Spleen (tissue), 11 donors: ENCODE results near the gene TNNI3K. TPM values are rescaled to one million over a fixed set of nuclear protein-coding genes. Genes with fewer than 3 reads are reported as not detected.
A peak's percentile ranks its signal among the peaks of the same experiment; 100 is the strongest.

Source experiments
- DNase-seq: peaks from one replicate; pipeline ENCODE4 v3.0.0-alpha.2; 2020
- H3K27ac ChIP-seq, 8 donors: fragments of 200-600 bp; sonication (generic) in 7 of 8; 1 replicate in 4 of 8; 2 replicates in 4 of 8; pipeline versions ENCODE4 v1.5.0 to v1.8.0; 2016 to 2021; ENCODE audit warnings: inconsistent platforms in 4 of 8, mild to moderate bottlenecking in 4 of 8, moderate library complexity in 1 of 8
- H3K27me3 ChIP-seq, 7 donors: fragments of 200-600 bp; sonication (generic) in 6 of 7; replicated peaks in 1 of 7; 1 replicate in 4 of 7; 2 replicates in 3 of 7; pipeline versions ENCODE4 v1.5.0 to v1.8.0; 2016 to 2021; ENCODE audit warnings: inconsistent platforms in 3 of 7, mild to moderate bottlenecking in 1 of 7
- H3K36me3 ChIP-seq, 6 donors: fragments of 200-600 bp; sonication (generic) in 5 of 6; 1 replicate in 4 of 6; 2 replicates in 2 of 6; pipeline versions ENCODE4 v1.5.0 to v1.8.0; 2016 to 2021; ENCODE audit warnings: inconsistent platforms in 2 of 6
- H3K4me1 ChIP-seq, 6 donors: fragments of 200-600 bp; sonication (generic) in 5 of 6; 1 replicate in 3 of 6; 2 replicates in 3 of 6; pipeline versions ENCODE4 v1.5.0 to v1.8.0; 2016 to 2021; ENCODE audit warnings: inconsistent platforms in 3 of 6
- H3K4me3 ChIP-seq, 8 donors: fragments of 200-600 bp; sonication (generic) in 7 of 8; 1 replicate in 4 of 8; 2 replicates in 4 of 8; pipeline versions ENCODE4 v1.5.0 to v1.8.0; 2016 to 2021; ENCODE audit warnings: inconsistent platforms in 4 of 8, mild to moderate bottlenecking in 4 of 8, moderate library complexity in 2 of 8
- H3K9me3 ChIP-seq, 8 donors: fragments of 200-600 bp; sonication (generic) in 7 of 8; 1 replicate in 4 of 8; 2 replicates in 4 of 8; pipeline versions ENCODE4 v1.5.0 to v1.8.0; 2016 to 2021; ENCODE audit warnings: inconsistent platforms in 4 of 8
- CTCF ChIP-seq, 11 experiments: fragments of 200-600 bp in 7 of 11; fragments of 450-650 bp in 4 of 11; sonication (generic) in 4 of 11; IDR thresholded peaks in 8 of 11; conservative IDR thresholded peaks in 3 of 11; 1 replicate in 7 of 11; 2 replicates in 4 of 11; pipeline versions ENCODE4 v1.4.0 to v1.8.0; 2016 to 2021; ENCODE audit warnings: antibody characterized with exemption in 11 of 11, inconsistent platforms in 4 of 11, mild to moderate bottlenecking in 1 of 11
- POLR2A ChIP-seq, 3 donors: fragments of 450-650 bp; IDR thresholded peaks; one replicate each; pipeline ENCODE4 v1.5.1; 2017; ENCODE audit warnings: antibody characterized with exemption in 3 of 3, mild to moderate bottlenecking in 1 of 3
- POLR2AphosphoS5 ChIP-seq, 3 donors: sonication (generic); formaldehyde crosslinking; IDR thresholded peaks; one replicate each; pipeline ENCODE4 v1.5.1; 2017; ENCODE audit warnings: antibody characterized with exemption in 3 of 3
- WGBS, 5 donors: extraction: QIAGEN DNeasy Blood & Tissue Kit in 3 of 5; methylation state at CpG; one replicate each; pipeline versions ENCODE4 v1.1.5 to v1.1.7; 2013 to 2018; 5-methylcytosine and 5-hydroxymethylcytosine counted together
- intact Hi-C: fragments of 100-400 bp; cut with DNase I; formaldehyde crosslinking; loops from one replicate; pipeline ENCODE4 v1.15.0; 2023; ENCODE audit warnings: low total_unique reads
- polyA plus RNA-seq, 3 donors: library from polyadenylated mRNA; stranded (reverse); fragments of 200-250 nt; gene quantifications; one replicate each; pipeline ENCODE4 v1.2.1, GENCODE V29; 2013
- total RNA-seq, 7 donors: library from RNA; depleted of rRNA in 3 of 7; stranded (reverse); fragments of >200 nt in 3 of 7; fragmentation: NEBNext Ultra II Directional in 4 of 7; extraction: Animal tissue kit (Norgen Biotek cat#: 25700) in 4 of 7; gene quantifications; one replicate each; pipeline versions ENCODE4 v1.1.0 to v1.2.1, GENCODE V29; 2016 to 2021
- donor health status: healthy with polysubstance abuse.
- donor health status: DM: no; HTN: no; CAD: no; lungs with moderate emphysema.
- donor health status: DM: no; HTN: no; CAD: no.
- donor health status: Bipolar disorder and iron deficiency.
- donor health status: healthy.
- donor health status: DM: no; HTN: no; CAD: no.
- donor health status: DM: yes; HTN: yes; CAD: no.

TNNI3K gene
- total and polyA plus RNA-seq, 10 donors = 0.41 to 6.2 (median 2.8) TPM; not detected in 1

GRCh38 chr1:74395571-74395970 is 160.4 kb downstream of the TNNI3K start:
- DNase-seq = no peak
- intact Hi-C loops = no loop called here
- H3K4me1 ChIP-seq = peaks cover 0 to 5% (median 0%) of the 10 kb centered on the region in 6 donors
- no peak overlapping the region for H3K4me3 ChIP-seq
- H3K27me3 ChIP-seq = no peaks in the 10 kb centered on the region
- TF ChIP-seq POLR2AphosphoS5 (IDR thresholded peaks at IDR 0.05) = peak in 1 of 3 donors; percentile 31
- no peak for TF ChIP-seq CTCF (IDR thresholded peaks at IDR 0.05 in 8 of 11, conservative IDR thresholded peaks at IDR 0.05 in 3 of 11)
- peak overlapping the region in 6 of 8 donors; percentile 22 to 73 (median 68) for H3K27ac ChIP-seq
- no peaks in the 10 kb centered on the region for H3K36me3 ChIP-seq
- WGBS, 5 donors = 4 to 29% (median 11%) methylated on average over 4 of the region's 4 CpGs
- H3K9me3 ChIP-seq = no peaks in the 10 kb centered on the region

- Histone ChIP-seq H3K27me3 (no peaks in the 10 kb centered on the region), H3K4me1 (peaks cover 0 to 5% (median 0%) of the 10 kb centered on the region in 6 donors), H3K36me3 (no peaks in the 10 kb centered on the region), H3K9me3 (no peaks in the 10 kb centered on the region), H3K27ac (peak overlapping the region in 7 of 8 donors; percentile 20 to 73 (median 65)), H3K4me3 (no peak overlapping the region)
- no peak for DNase-seq
- TF ChIP-seq CTCF (IDR thresholded peaks at IDR 0.05 in 8 of 11, conservative IDR thresholded peaks at IDR 0.05 in 3 of 11) (no peak), POLR2A (IDR thresholded peaks at IDR 0.05) (no peak), POLR2AphosphoS5 (IDR thresholded peaks at IDR 0.05) (no peak)
- WGBS, 5 donors = 54 to 86% (median 67%) methylated on average over 3 of the region's 3 CpGs
- intact Hi-C loops = no loop called here
Measured at GRCh38 chr1:74396462-74396861, 161.3 kb downstream of the TNNI3K start.

- DNase-seq = no peak
- Histone ChIP-seq H3K9me3 (no peaks in the 10 kb centered on the region), H3K27me3 (no peaks in the 10 kb centered on the region), H3K4me1 (peaks cover 0 to 5% (median 0%) of the 10 kb centered on the region in 6 donors), H3K27ac (peak overlapping the region in 7 of 8 donors; percentile 15 to 73 (median 60)), H3K4me3 (no peak overlapping the region), H3K36me3 (no peaks in the 10 kb centered on the region)
- no peak for TF ChIP-seq POLR2A (IDR thresholded peaks at IDR 0.05)
- peak in 1 of 3 donors; percentile 42 for TF ChIP-seq POLR2AphosphoS5 (IDR thresholded peaks at IDR 0.05)
- WGBS, 5 donors = 6 to 14% (median 10%) methylated on average over 4 of the region's 4 CpGs
- intact Hi-C loops = no loop called here
Measured at GRCh38 chr1:74396933-74397332, 161.7 kb downstream of the TNNI3K start.

- Histone ChIP-seq H3K4me1 (peaks cover 0 to 5% (median 0%) of the 10 kb centered on the region in 6 donors), H3K9me3 (no peaks in the 10 kb centered on the region), H3K27me3 (no peaks in the 10 kb centered on the region), H3K4me3 (no peak overlapping the region), H3K36me3 (no peaks in the 10 kb centered on the region), H3K27ac (no peak overlapping the region)
- 78 to 85% (median 84%) methylated on average over 5 of the region's 5 CpGs for WGBS, 5 donors
- DNase-seq = no peak
- intact Hi-C loops = no loop called here
- TF ChIP-seq CTCF (IDR thresholded peaks at IDR 0.05 in 8 of 11, conservative IDR thresholded peaks at IDR 0.05 in 3 of 11) (no peak), POLR2AphosphoS5 (IDR thresholded peaks at IDR 0.05) (no peak), POLR2A (IDR thresholded peaks at IDR 0.05) (no peak)
Measured at GRCh38 chr1:74399249-74399648, 164.1 kb downstream of the TNNI3K start.

GRCh38 chr1:74402873-74403272 is 167.7 kb downstream of the TNNI3K start:
- intact Hi-C loops = no loop called here
- WGBS, 5 donors = 65 to 83% (median 75%) methylated on average over 1 of the region's 1 CpG

More at GRCh38 chr1:74402873-74403272, 167.7 kb downstream of the TNNI3K start:
- DNase-seq = no peak
- Histone ChIP-seq H3K9me3 (peaks cover 0 to 9% (median 0%) of the 10 kb centered on the region in 8 donors), H3K4me3 (no peak overlapping the region), H3K4me1 (no peaks in the 10 kb centered on the region), H3K27ac (no peak overlapping the region), H3K36me3 (no peaks in the 10 kb centered on the region), H3K27me3 (no peaks in the 10 kb centered on the region)
- TF ChIP-seq POLR2AphosphoS5 (IDR thresholded peaks at IDR 0.05) (no peak), CTCF (IDR thresholded peaks at IDR 0.05 in 8 of 11, conservative IDR thresholded peaks at IDR 0.05 in 3 of 11) (no peak), POLR2A (IDR thresholded peaks at IDR 0.05) (no peak)
